SU-DHL-6 (cell line): ENCODE results near the gene TYW1B.
"Not testable (repeated sequence)": the region's sequence is repeated elsewhere in the genome, so short reads cannot be mapped to it uniquely, and the experiment has no call there.

Experiments used
- EZH2phosphoT487 ChIP-seq: fragments of 200-600 bp; sonication (generic), shearing (Covaris generic); conservative IDR thresholded peaks from 2 replicates; pipeline ENCODE4 v1.6.1; 2018; ENCODE audit warnings: mild to moderate bottlenecking, antibody characterized with exemption, low read length, moderate library complexity, mixed read lengths
- TF ChIP-seq, protein P1 (sequence below): fragments of 200-600 bp; sonication (generic); IDR thresholded peaks from one replicate; pipeline ENCODE4 v1.5.1; 2017; ENCODE audit warnings: antibody characterized with exemption, mild to moderate bottlenecking, low read length, moderate library complexity; ENCODE audit not compliant: insufficient read depth, poor library complexity, severe bottlenecking

- TF ChIP-seq, protein P1, sequence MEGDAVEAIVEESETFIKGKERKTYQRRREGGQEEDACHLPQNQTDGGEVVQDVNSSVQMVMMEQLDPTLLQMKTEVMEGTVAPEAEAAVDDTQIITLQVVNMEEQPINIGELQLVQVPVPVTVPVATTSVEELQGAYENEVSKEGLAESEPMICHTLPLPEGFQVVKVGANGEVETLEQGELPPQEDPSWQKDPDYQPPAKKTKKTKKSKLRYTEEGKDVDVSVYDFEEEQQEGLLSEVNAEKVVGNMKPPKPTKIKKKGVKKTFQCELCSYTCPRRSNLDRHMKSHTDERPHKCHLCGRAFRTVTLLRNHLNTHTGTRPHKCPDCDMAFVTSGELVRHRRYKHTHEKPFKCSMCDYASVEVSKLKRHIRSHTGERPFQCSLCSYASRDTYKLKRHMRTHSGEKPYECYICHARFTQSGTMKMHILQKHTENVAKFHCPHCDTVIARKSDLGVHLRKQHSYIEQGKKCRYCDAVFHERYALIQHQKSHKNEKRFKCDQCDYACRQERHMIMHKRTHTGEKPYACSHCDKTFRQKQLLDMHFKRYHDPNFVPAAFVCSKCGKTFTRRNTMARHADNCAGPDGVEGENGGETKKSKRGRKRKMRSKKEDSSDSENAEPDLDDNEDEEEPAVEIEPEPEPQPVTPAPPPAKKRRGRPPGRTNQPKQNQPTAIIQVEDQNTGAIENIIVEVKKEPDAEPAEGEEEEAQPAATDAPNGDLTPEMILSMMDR = not testable (repeated sequence)
- not testable (repeated sequence) for TF ChIP-seq EZH2phosphoT487
These were observed 152.3 kb downstream of the TYW1B start for GRCh38 chr7:72675686-72676085.
